ENCODE measurements around the gene UGT2A1.

GRCh38 chr4:69697536-69698242 lies 44.6 kb upstream of the UGT2A1 start:
- TF ChIP-seq CTCF (IDR thresholded peaks at IDR 0.05; ENCODE audit: borderline replicate concordance, extremely low read depth, low read length, poor library complexity, severe bottlenecking) (no peak), EZH2 (IDR thresholded peaks at IDR 0.05; ENCODE audit: borderline replicate concordance, low read depth, low read length, severe bottlenecking) (no peak)

Measured in DND-41 (cell line).